ENCODE data around the gene POPDC2. TPM values are rescaled to one million over a fixed set of nuclear protein-coding genes. Genes with fewer than 3 reads are reported as not detected.
A peak's percentile ranks its signal among the peaks of the same experiment; 100 is the strongest.

Gene POPDC2
- total RNA-seq, 6 experiments from 2014 or later, result 0.14 to 0.98 (median 0.70) TPM; not detected in 2

DNA sequence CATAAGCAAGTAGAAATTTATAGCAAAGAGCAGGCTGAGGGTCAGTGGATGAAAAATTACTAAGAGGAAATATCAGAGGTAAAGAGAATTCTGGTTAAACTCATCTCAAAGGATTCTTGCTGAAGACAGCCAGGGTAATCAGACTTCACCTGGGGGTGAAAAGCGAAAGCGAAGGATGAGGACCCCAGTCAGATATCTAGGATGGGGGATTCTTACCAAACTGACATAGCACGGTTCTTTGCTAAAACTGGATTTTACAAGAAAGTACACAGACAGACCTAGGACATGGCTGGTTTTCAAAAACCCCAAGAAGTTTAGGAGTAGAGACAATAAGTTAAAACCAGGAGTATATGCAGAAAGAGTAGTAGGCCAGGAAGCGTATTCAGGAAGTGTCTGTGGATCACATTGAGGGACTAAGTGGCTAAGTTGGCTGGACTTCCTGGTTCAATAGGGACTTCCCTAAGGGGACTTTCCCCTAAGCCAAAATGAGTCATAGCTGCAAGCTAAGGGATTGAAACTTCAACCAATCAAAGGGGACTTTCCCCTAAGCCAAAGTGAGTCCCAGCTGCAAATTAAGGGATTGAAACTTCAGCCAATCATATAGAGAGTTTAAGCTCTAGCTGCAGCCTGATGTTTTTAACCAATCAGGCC is 40.0 kb upstream of the POPDC2 start:
- DNase-seq, result peak; percentile 16
- Mint-ChIP-seq H3K36me3 (ENCODE audit: low read depth) (no peaks in the 10 kb centered on the region), H3K4me3 (no peak overlapping the region), H3K9me3 (no peaks in the 10 kb centered on the region), H3K27ac (no peak overlapping the region), H3K27me3 (ENCODE audit: insufficient read depth) (peaks cover 17% of the 10 kb centered on the region), H3K4me1 (ENCODE audit: low read depth) (peaks cover 15% of the 10 kb centered on the region)
- TF ChIP-seq, protein P1, sequence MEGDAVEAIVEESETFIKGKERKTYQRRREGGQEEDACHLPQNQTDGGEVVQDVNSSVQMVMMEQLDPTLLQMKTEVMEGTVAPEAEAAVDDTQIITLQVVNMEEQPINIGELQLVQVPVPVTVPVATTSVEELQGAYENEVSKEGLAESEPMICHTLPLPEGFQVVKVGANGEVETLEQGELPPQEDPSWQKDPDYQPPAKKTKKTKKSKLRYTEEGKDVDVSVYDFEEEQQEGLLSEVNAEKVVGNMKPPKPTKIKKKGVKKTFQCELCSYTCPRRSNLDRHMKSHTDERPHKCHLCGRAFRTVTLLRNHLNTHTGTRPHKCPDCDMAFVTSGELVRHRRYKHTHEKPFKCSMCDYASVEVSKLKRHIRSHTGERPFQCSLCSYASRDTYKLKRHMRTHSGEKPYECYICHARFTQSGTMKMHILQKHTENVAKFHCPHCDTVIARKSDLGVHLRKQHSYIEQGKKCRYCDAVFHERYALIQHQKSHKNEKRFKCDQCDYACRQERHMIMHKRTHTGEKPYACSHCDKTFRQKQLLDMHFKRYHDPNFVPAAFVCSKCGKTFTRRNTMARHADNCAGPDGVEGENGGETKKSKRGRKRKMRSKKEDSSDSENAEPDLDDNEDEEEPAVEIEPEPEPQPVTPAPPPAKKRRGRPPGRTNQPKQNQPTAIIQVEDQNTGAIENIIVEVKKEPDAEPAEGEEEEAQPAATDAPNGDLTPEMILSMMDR (IDR thresholded peaks at IDR 0.05), result no peak

DNA sequence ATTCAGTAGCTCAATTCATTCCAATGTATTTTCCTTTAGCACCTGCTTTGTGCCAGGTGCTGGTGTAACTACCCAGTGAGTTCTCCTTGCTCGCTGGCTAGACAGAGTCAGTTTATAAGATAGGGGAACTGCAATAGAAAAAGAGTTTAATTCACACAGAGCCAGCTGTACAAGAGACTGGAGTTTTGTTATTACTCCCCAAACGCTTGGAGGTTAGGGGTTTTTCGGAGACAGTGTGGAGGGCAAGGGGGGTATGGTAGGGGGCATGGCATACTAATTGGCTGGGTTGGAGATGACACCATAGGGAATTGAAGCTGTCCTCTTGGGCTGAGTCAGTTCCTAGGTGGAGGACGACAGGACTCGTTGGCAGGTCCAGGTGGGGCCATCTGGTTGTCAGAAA is 37.0 kb upstream of the POPDC2 start:
- no peak for DNase-seq
- no peaks in the 10 kb centered on the region for H3K36me3 Mint-ChIP-seq (ENCODE audit: low read depth)
- H3K27me3 Mint-ChIP-seq (ENCODE audit: insufficient read depth), result peaks cover 9% of the 10 kb centered on the region
- no peak overlapping the region for H3K4me3 Mint-ChIP-seq
- H3K4me1 Mint-ChIP-seq (ENCODE audit: low read depth), result peaks cover 6% of the 10 kb centered on the region; the same call in 1 of the 2 replicates
- H3K9me3 Mint-ChIP-seq, result no peaks in the 10 kb centered on the region
- H3K27ac Mint-ChIP-seq, result no peak overlapping the region
- TF ChIP-seq, protein P1 (IDR thresholded peaks at IDR 0.05), result no peak

DNA sequence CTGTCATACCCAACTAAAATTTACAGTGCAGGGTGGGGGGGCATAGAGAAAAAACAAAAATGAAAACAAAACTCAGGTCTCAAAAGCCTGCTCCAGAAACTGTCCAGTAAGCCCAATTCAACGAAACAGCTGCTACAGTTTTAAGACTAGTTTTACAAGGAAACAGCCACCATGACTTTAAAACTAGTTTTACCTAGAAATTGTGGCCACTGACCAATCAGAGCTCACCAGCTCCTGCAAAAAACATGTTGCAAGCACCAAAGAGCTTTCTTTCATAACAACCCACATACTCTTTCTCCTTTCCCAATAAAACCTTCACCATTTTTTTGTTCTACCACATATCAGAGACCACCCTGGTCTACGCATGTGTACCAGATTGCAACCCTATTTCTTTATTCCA is 35.1 kb upstream of the POPDC2 start:
- H3K4me3 Mint-ChIP-seq, result no peak overlapping the region
- no peaks in the 10 kb centered on the region for H3K36me3 Mint-ChIP-seq (ENCODE audit: low read depth)
- TF ChIP-seq, protein P1 (IDR thresholded peaks at IDR 0.05), result no peak
- peaks cover 9% of the 10 kb centered on the region for H3K27me3 Mint-ChIP-seq (ENCODE audit: insufficient read depth)
- H3K4me1 Mint-ChIP-seq (ENCODE audit: low read depth), result no peaks in the 10 kb centered on the region
- no peak overlapping the region for H3K27ac Mint-ChIP-seq
- peak; percentile 10 for DNase-seq
- H3K9me3 Mint-ChIP-seq, result no peaks in the 10 kb centered on the region

DNA sequence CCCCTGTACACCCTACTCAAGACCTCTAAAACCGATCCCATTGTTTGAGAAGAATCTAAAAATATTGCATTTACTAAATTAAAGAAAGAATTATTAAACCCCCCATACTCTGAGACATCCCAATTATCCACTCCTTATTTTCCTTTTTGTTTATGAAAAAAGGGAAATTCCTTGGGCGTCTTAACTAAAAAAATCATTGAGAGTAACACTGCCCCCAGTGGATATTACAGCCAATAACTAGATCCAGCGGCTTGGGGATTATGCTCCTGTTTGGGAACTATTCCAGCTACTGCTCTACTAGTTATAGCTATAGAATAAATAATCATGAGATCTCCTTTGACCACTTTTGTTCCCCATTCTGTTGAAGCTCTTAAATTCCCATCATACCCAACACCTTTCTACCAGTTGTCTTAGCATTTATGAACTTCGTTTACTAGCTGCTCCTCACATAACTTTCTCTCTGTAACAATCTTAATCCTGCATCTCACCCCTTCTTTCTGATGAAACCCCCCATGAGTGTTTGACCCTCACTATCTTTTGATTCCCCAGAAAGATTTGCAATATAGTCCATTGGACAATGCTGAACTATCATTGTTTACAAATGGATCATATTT is 29.8 kb upstream of the POPDC2 start:
- H3K36me3 Mint-ChIP-seq (ENCODE audit: low read depth), result no peaks in the 10 kb centered on the region
- H3K4me3 Mint-ChIP-seq, result no peak overlapping the region
- peaks cover 20% of the 10 kb centered on the region for H3K27me3 Mint-ChIP-seq (ENCODE audit: insufficient read depth)
- no peak overlapping the region for H3K27ac Mint-ChIP-seq
- TF ChIP-seq, protein P1 (IDR thresholded peaks at IDR 0.05), result peak; percentile 80
- H3K9me3 Mint-ChIP-seq, result peaks cover 8% of the 10 kb centered on the region
- DNase-seq, result peak; percentile 41
- H3K4me1 Mint-ChIP-seq (ENCODE audit: low read depth), result no peaks in the 10 kb centered on the region

DNA sequence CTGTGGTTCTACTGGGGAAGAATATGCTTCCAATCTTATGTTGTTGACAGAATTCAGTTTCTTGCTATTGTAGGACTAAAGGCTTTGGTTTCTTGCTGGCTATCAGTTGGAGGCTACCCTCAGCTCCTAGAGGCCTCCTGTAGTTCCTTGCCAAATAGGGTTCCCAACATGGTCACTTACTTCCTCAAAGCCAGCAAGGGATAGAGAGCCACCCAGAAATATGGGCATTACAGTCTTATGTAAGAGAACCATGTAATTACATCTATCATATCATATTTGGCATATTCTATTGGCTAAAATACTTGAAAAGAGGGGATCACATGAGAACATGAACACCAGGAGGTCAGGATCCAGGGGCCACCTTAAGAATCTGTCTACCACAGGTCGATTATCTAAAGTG is 23.0 kb upstream of the POPDC2 start:
- Mint-ChIP-seq H3K9me3 (peaks cover 8% of the 10 kb centered on the region), H3K36me3 (ENCODE audit: low read depth) (no peaks in the 10 kb centered on the region), H3K4me1 (ENCODE audit: low read depth) (no peaks in the 10 kb centered on the region), H3K4me3 (no peak overlapping the region), H3K27ac (no peak overlapping the region), H3K27me3 (ENCODE audit: insufficient read depth) (peaks cover 19% of the 10 kb centered on the region)
- TF ChIP-seq, protein P1 (IDR thresholded peaks at IDR 0.05), result no peak
- no peak for DNase-seq

Data from HFFc6 (cell line).